Measurements from ENCODE around the gene NSRP1.

NSRP1 gene

GRCh38 chr17:30232824-30233427 is 116.3 kb downstream of the NSRP1 start:
- no peak for DNase-seq

GRCh38 chr17:30234296-30234695 is 117.7 kb downstream of the NSRP1 start:
- in situ Hi-C loops (cut with MboI; ENCODE audit: low pct_unique_long_range_greater_than_20kb, low sequenced_read_pairs), result no loop called here
- no peak for DNase-seq

More at GRCh38 chr17:30232824-30233427, 116.3 kb downstream of the NSRP1 start:
- in situ Hi-C loops (cut with MboI; ENCODE audit: low pct_unique_long_range_greater_than_20kb, low sequenced_read_pairs), result no loop called here

GRCh38 chr17:30234964-30235363 is 118.3 kb downstream of the NSRP1 start:
- no peak for DNase-seq

GRCh38 chr17:30235386-30236296 is 119.0 kb downstream of the NSRP1 start, which contains the start of gene SLC6A4:
Gene SLC6A4 (minus strand): TSS chr17:30235697. CDS start chr17:30221958, 13,739 bp downstream.
- no peak for DNase-seq
- in situ Hi-C loops (cut with MboI; ENCODE audit: low pct_unique_long_range_greater_than_20kb, low sequenced_read_pairs), result no loop called here

More at GRCh38 chr17:30234964-30235363, 118.3 kb downstream of the NSRP1 start:
- in situ Hi-C loops (cut with MboI; ENCODE audit: low pct_unique_long_range_greater_than_20kb, low sequenced_read_pairs), result no loop called here

Measured in KBM-7 (cell line).